K562 (cell line): Measurements from ENCODE around the gene CELSR2. TPM values are rescaled to one million over a fixed set of nuclear protein-coding genes. Genes with fewer than 3 reads are reported as not detected.

ENCODE experiments used
- CC2D1A ChIP-seq: fragments of 450-650 bp; IDR thresholded peaks from 2 replicates; pipeline ENCODE4 v1.6.1; 2017; ENCODE audit warnings: mild to moderate bottlenecking
- CEBPB ChIP-seq: fragments of 450-650 bp; IDR thresholded peaks from 2 replicates; pipeline ENCODE4 v1.6.1; 2016; ENCODE audit warnings: missing genetic modification characterization, missing compliant biosample characterization
- DACH1 ChIP-seq: fragments of 450-650 bp; IDR thresholded peaks from 2 replicates; pipeline ENCODE4 v1.6.1; 2018; ENCODE audit not compliant: partially characterized antibody
- DPF2 ChIP-seq: fragments of 450-650 bp; IDR thresholded peaks from 2 replicates; pipeline ENCODE4 v1.6.1; 2016
- ESRRA ChIP-seq: fragments of 450-650 bp; IDR thresholded peaks from 2 replicates; pipeline ENCODE4 v1.6.1; 2014; ENCODE audit warnings: low read depth, mild to moderate bottlenecking, moderate library complexity, borderline replicate concordance
- FUS ChIP-seq: fragments of 200-400 bp; formaldehyde crosslinking; optimal IDR thresholded peaks from 2 replicates; pipeline ENCODE3; 2017; ENCODE audit warnings: low read depth, low read length
- GATA2 ChIP-seq: sonication (generic); formaldehyde crosslinking; IDR thresholded peaks from 2 replicates; pipeline ENCODE4 v1.4.0; 2020; ENCODE audit warnings: mild to moderate bottlenecking, missing genetic modification reagents
- GATAD2B ChIP-seq: fragments of 450-650 bp; IDR thresholded peaks from 2 replicates; pipeline ENCODE4 v1.6.1; 2017; ENCODE audit warnings: mild to moderate bottlenecking, borderline replicate concordance
- HDAC2 ChIP-seq: fragments of 450-650 bp; IDR thresholded peaks from 2 replicates; pipeline ENCODE4 v1.6.1; 2016; ENCODE audit warnings: mild to moderate bottlenecking
- HES1 ChIP-seq: fragments of 450-650 bp; IDR thresholded peaks from 2 replicates; pipeline ENCODE4 v1.6.1; 2016; ENCODE audit warnings: low read depth, mild to moderate bottlenecking, moderate library complexity
- HNRNPUL1 ChIP-seq: fragments of 200-400 bp; formaldehyde crosslinking; IDR thresholded peaks from 2 replicates; pipeline ENCODE4 v1.6.1; 2017; ENCODE audit warnings: low read length
- KLF1 ChIP-seq: fragments of 450-650 bp; IDR thresholded peaks from 2 replicates; pipeline ENCODE4 v1.6.1; 2016; ENCODE audit warnings: missing genetic modification characterization, missing compliant biosample characterization
- MAFF ChIP-seq: IDR thresholded peaks from 2 replicates; pipeline ENCODE4 v1.6.1; 2012; ENCODE audit warnings: low read length, improper control_type of control experiment
- MAFG ChIP-seq: fragments of 450-650 bp; conservative IDR thresholded peaks from 2 replicates; pipeline ENCODE4 v1.6.1; 2016; ENCODE audit warnings: missing genetic modification characterization, missing compliant biosample characterization
- MAFK ChIP-seq: IDR thresholded peaks from 2 replicates; pipeline ENCODE4 v1.6.1; 2011; ENCODE audit warnings: low read length, improper control_type of control experiment
- MEF2A ChIP-seq: IDR thresholded peaks from 2 replicates; pipeline ENCODE4 v1.6.1; 2011; ENCODE audit warnings: low read depth, mild to moderate bottlenecking, low read length, moderate library complexity; ENCODE audit not compliant: control insufficient read depth
- MTA2 ChIP-seq: fragments of 450-650 bp; IDR thresholded peaks from 2 replicates; pipeline ENCODE4 v1.6.1; 2016; ENCODE audit warnings: low read depth
- MYNN ChIP-seq, 2 experiments: sonication (generic); formaldehyde crosslinking in 1 of 2; IDR thresholded peaks; 2 replicates each; pipeline versions ENCODE4 v1.5.0 to v1.6.1; 2016 to 2020; ENCODE audit warnings: antibody characterized with exemption in 1 of 2, missing genetic modification reagents in 1 of 2
- NEUROD1 ChIP-seq: fragments of 150-350 bp; IDR thresholded peaks from 2 replicates; pipeline ENCODE4 v1.6.1; 2014; ENCODE audit warnings: borderline replicate concordance, low read length, low read depth; ENCODE audit not compliant: partially characterized antibody
- RBBP5 ChIP-seq: fragments of 200-600 bp; sonication (generic); IDR thresholded peaks from 2 replicates; pipeline ENCODE4 v1.6.1; 2012; ENCODE audit warnings: borderline replicate concordance, mild to moderate bottlenecking, low read length, control low read depth, inconsistent platforms; ENCODE audit not compliant: insufficient read depth, poor library complexity, severe bottlenecking
- YY1 ChIP-seq, 3 experiments: IDR thresholded peaks; 2 replicates each; pipeline ENCODE4 v1.6.1; 2011; ENCODE audit warnings: low read length in 2 of 3, mild to moderate bottlenecking in 2 of 3, moderate library complexity in 2 of 3, borderline replicate concordance in 1 of 3, control low read depth in 1 of 3, low read depth in 1 of 3; ENCODE audit not compliant: insufficient read depth in 3 of 3, insufficient replicate concordance in 2 of 3, control insufficient read depth in 1 of 3, insufficient read length in 1 of 3; ENCODE audit errors: extremely low read depth in 1 of 3
- ZBTB2 ChIP-seq: fragments of 450-650 bp; IDR thresholded peaks from 2 replicates; pipeline ENCODE4 v1.6.1; 2016; ENCODE audit warnings: antibody characterized with exemption
- ZFX ChIP-seq: sonication (generic); formaldehyde crosslinking; IDR thresholded peaks from 2 replicates; pipeline ENCODE4 v1.8.0; 2022; ENCODE audit warnings: mild to moderate bottlenecking, missing genetic modification reagents, moderate library complexity
- ZNF695 ChIP-seq: fragments of 450-650 bp; formaldehyde crosslinking; IDR thresholded peaks from 2 replicates; pipeline ENCODE4 v1.4.0; 2020; ENCODE audit warnings: mild to moderate bottlenecking, moderate library complexity
- polyA plus RNA-seq, 8 experiments: library from polyadenylated mRNA; depleted of rRNA in 4 of 8; stranded (reverse) in 5 of 8; unstranded in 3 of 8; fragments of >200 nt; fragmentation: Nextera tagmentation in 2 of 8; fragmentation: Illumina TruSeq in 1 of 8; extraction: Ambion mirVana in 2 of 8; extraction: Trizol in 1 of 8; gene quantifications; 2 replicates each; pipeline versions ENCODE4 v1.2.1 to v1.2.3, GENCODE V29; 2011 to 2014; ENCODE audit warnings: inconsistent platforms in 1 of 8, missing spikeins in 1 of 8
- total RNA-seq, 7 experiments: library from RNA; depleted of rRNA in 6 of 7; stranded (reverse); fragments of >200 nt in 6 of 7; fragmentation: Illumina TruSeq in 2 of 7; extraction: Trizol in 2 of 7; gene quantifications; 2 replicates each; pipeline versions ENCODE4 v1.2.1 to v1.2.3, GENCODE V29; 2011 to 2021; ENCODE audit warnings: low replicate concordance in 1 of 7
- TF ChIP-seq, protein P1 (sequence below): IDR thresholded peaks from 2 replicates; pipeline ENCODE4 v1.6.1; 2012; ENCODE audit warnings: low read depth, low read length, improper control_type of control experiment, borderline replicate concordance

Gene CELSR2
- total and polyA plus RNA-seq, 9 of the 15 experiments (the other 6 are each of a cell fraction or from before 2014, with no cell fraction given) = 0.31 to 21.9 (median 4.2) TPM

- peak; percentile 12; the same call in 1 of the 2 replicates for TF ChIP-seq CC2D1A
- peak; percentile 58 for TF ChIP-seq ZFX (CRISPR knock-in tag)
- TF ChIP-seq ZBTB2 = peak; percentile 80; the same call in 1 of the 2 replicates
- TF ChIP-seq MAFF = peak; percentile 5; the same call in 1 of the 2 replicates
- TF ChIP-seq HES1 = peak; percentile 75
- TF ChIP-seq MYNN (IDR thresholded peaks at IDR 0.05) = peak; percentile 96
- no peak for TF ChIP-seq MYNN (CRISPR knock-in tag; IDR thresholded peaks at IDR 0.05)
- TF ChIP-seq, protein P1, sequence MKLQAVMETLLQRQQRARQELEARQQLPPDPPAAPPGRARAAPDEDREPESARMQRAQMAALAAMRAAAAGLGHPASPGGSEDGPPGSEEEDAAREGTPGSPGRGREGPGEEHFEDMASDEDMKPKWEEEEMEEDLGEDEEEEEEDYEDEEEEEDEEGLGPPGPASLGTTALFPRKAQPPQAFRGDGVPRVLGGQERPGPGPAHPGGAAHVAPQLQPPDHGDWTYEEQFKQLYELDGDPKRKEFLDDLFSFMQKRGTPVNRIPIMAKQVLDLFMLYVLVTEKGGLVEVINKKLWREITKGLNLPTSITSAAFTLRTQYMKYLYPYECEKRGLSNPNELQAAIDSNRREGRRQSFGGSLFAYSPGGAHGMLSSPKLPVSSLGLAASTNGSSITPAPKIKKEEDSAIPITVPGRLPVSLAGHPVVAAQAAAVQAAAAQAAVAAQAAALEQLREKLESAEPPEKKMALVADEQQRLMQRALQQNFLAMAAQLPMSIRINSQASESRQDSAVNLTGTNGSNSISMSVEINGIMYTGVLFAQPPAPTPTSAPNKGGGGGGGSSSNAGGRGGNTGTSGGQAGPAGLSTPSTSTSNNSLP = 0 out of 2 replicates have a peak, but pooled peaks have one; percentile 7
- peak; percentile 46; the same call in 1 of the 2 replicates for TF ChIP-seq MTA2
- TF ChIP-seq NEUROD1 = peak; percentile 37
- peak; percentile 68 for TF ChIP-seq GATA2 (CRISPR knock-in tag)
- TF ChIP-seq HNRNPUL1 = 0 out of 2 replicates have a peak, but pooled peaks have one; percentile 51
- TF ChIP-seq DACH1 = peak; percentile 77
- TF ChIP-seq KLF1 (tag) = 0 out of 2 replicates have a peak, but pooled peaks have one; percentile 53
- peak; percentile 33; the same call in 1 of the 2 replicates for TF ChIP-seq MAFK
- peak; percentile 92 for TF ChIP-seq DPF2
- TF ChIP-seq MEF2A = peak; percentile 98
- TF ChIP-seq YY1 (IDR thresholded peaks at IDR 0.05; ENCODE audit: borderline replicate concordance in 1 of 3, control insufficient read depth in 1 of 3, extremely low read depth in 1 of 3, insufficient read depth in 3 of 3, insufficient read length in 1 of 3, insufficient replicate concordance in 2 of 3, low read depth in 1 of 3, low read length in 2 of 3) = peak in 2 of 3 experiments; percentile 15 to 83
- TF ChIP-seq RBBP5 = peak; percentile 54
- TF ChIP-seq ESRRA = 0 out of 2 replicates have a peak, but pooled peaks have one; percentile 58
- TF ChIP-seq GATAD2B = peak; percentile 87; the same call in 1 of the 2 replicates
- peak; percentile 97 for TF ChIP-seq HDAC2
- peak; percentile 70 for TF ChIP-seq MAFG (tag)
- TF ChIP-seq CEBPB (tag) = no peak
- no peak for TF ChIP-seq FUS
- no peak for TF ChIP-seq ZNF695 (CRISPR knock-in tag)
Measured at GRCh38 chr1:109307274-109308021, 58.1 kb downstream of the CELSR2 start (continued).
